Stimulated activated CD8-positive, alpha-beta memory T cell treated with anti-CD3 and anti-CD28 coated beads, Interleukin-7, amount 100 ng/mL, for 1 hour (primary cell): ENCODE measurements around the gene MS4A4E.
"Not testable (repeated sequence)": the region's sequence is repeated elsewhere in the genome, so short reads cannot be mapped to it uniquely, and the experiment has no call there.

ENCODE experiments used
- DNase-seq, 2 donors: peaks; one replicate each; pipeline ENCODE4 v3.0.0-alpha.2; 2020; ENCODE audit warnings: low read depth in 2 of 2

The MS4A4E gene

GRCh38 chr11:60175860-60176275, 67.1 kb downstream of the MS4A4E start:
- DNase-seq = no peak

GRCh38 chr11:60172011-60172410, 70.9 kb downstream of the MS4A4E start:
- DNase-seq = no peak

DNA sequence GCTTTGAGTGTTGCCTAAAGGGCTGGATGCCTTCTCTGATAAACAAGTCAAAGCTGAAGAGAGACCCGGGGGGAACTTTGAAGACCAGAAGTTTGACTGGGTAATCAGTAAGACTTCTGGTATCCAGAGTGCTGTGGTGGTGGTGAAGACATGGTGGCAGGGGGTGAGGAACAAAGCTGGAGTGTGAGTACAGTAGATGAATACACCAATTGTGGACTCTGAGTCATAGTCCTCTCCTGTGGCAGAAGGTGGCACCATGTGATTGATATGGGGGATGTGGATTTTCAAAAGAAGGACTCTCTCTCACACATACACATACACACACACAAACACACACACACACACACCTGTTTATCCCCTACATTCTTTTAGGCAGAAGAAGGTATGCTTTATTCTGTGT, 72.4 kb downstream of the MS4A4E start:
- DNase-seq = no peak

GRCh38 chr11:60169264-60169915, 73.5 kb downstream of the MS4A4E start:
- DNase-seq = no peak

- no peak for DNase-seq
Observed at GRCh38 chr11:60168306-60168705, 74.6 kb downstream of the MS4A4E start.

GRCh38 chr11:60165951-60166350, 77.0 kb downstream of the MS4A4E start:
- no peak for DNase-seq

- DNase-seq = no peak
Observed at GRCh38 chr11:60165538-60165937, 77.4 kb downstream of the MS4A4E start.

GRCh38 chr11:60164550-60165075, 78.3 kb downstream of the MS4A4E start:
- DNase-seq = no peak

DNA sequence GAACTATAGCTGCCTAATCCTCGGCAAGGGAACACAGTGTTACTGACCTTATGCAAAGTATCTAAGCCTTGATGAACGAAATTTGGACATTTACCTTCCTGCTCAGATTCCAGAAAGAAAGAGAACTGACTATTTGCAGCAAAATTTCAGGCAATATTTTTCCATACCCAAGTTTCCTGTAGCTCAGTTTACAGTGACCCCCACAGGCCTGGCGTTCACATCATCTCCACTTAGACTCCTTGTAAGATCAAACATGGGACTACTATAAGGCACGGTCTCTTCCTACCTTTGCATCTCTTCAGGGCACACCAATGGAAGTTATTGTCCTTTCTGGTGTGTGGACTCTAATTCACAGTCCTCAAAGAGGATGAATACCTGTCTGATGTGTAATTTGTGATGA, 81.2 kb downstream of the MS4A4E start:
- DNase-seq = no peak

- no peak for DNase-seq
Observed at GRCh38 chr11:60161107-60161506, 81.8 kb downstream of the MS4A4E start.

- DNase-seq = no peak
Observed at GRCh38 chr11:60159868-60160267, 83.1 kb downstream of the MS4A4E start.

- DNase-seq = no peak
Observed at GRCh38 chr11:60159284-60159683, 83.7 kb downstream of the MS4A4E start.

DNA sequence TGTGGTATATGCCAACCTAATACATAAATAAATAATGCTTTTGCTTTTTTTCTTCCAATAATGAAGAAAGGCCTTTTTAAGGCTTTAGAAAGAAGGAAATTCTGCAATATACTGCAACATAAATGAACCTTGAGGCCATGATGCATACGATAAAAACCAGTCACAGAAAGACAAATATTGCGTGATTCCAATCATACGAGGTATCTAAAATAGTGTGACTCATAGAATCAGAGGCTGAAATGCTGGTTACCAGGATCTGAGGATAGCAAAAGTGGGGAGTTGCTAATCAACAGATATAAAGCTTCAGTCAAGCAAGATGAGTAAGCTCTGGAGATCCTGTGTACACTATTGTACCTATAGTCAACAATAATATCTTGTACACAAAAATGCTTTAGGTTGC, 84.3 kb downstream of the MS4A4E start:
- DNase-seq = no peak

DNA sequence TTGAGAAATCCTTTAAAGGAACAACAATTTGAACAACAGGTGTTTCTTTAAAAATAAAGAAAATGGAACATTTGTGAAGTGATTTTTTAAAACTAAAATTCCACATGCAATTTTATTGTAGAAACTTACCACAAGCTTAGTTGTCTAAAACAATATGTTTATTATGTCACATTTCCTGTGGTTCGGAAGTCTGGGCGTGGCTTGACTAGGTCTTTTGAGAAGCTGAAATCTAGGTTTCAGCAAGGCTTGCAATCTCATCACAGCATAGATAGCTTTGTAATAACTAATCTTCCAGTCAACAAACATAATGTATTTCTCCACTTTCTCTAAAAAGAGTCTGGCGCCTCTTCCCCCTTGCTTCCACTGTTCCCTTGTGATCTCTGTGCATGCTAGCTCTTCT, 87.0 kb downstream of the MS4A4E start:
- DNase-seq = no peak

DNA sequence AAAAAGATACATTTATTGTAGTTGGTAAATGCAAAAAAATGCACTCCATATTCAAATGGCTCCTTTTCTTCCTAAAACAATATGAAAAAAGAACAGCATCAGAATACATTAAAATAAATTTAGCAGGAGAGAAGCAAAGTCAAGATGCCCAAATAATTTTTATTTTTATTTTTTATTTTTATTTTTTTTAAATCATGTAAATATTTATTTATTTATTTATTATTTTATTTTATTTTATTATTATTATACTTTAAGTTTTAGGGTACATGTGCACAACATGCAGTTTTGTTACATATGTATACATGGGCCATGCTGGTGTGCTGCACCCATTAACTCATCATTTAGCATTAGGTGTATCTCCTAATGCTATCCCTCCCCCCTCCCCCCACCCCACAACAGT, 90.2 kb downstream of the MS4A4E start:
- not testable (repeated sequence) for DNase-seq

- DNase-seq = no peak
Observed at GRCh38 chr11:60150279-60150678, 92.7 kb downstream of the MS4A4E start.
